HG03025 (cell line): ENCODE measurements around the gene SUSD2.
"Not testable (repeated sequence)": the region's sequence is repeated elsewhere in the genome, so short reads cannot be mapped to it uniquely, and the experiment has no call there.

Source experiments
- ATAC-seq: cut with Tn5 transposase; IDR thresholded peaks from one replicate; pipeline ENCODE4 v1.9.1; 2021; ENCODE audit warnings: mild to moderate bottlenecking, moderate library complexity; ENCODE audit not compliant: unreplicated experiment, low FRiP score

The SUSD2 gene

GRCh38 chr22:24181088-24181995 lies at the start of gene SUSD2:
TSS of gene SUSD2 (plus strand) at chr22:24181487. CDS start at chr22:24181520, 33 bp downstream.
- no peak for ATAC-seq

DNA sequence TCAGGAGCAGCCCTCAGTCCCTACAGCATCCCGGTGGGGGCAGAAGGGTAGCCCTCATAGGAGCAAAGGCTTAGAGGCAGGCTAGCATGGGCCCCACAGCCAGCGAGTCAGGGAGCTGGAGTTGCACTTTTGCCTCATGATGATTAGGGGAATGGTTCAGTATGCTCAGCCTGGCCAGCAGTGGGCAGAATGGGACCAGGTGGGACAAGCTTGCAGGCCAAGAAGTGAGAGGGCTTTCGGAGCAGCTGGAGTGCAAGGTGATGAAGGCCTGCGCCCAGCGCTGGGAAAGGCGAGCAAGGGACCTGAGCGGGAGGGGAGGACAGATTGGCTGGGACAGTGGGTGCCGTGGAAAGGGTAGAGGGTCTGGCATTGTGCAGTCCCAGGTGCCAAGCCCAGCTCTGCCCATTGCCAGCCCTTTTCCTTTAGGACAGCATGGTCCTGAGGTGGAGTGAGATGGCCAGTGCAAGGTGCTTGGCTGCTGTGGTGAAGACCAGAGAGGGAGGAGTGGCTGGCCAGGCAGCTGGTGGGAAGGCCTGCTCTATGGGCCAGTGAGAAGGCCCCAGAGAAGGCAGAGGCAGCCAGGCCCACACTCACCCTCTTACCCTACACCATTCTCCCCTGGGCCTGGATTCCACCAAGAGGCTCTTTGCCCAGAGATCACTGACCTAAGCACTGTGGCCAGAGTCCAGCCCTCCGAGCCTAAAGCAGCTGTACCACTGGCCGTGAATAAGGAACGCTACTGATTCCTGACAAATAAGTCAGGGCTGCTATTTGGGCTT lies 47.9 kb upstream of the SUSD2 start:
- ATAC-seq = no peak

DNA sequence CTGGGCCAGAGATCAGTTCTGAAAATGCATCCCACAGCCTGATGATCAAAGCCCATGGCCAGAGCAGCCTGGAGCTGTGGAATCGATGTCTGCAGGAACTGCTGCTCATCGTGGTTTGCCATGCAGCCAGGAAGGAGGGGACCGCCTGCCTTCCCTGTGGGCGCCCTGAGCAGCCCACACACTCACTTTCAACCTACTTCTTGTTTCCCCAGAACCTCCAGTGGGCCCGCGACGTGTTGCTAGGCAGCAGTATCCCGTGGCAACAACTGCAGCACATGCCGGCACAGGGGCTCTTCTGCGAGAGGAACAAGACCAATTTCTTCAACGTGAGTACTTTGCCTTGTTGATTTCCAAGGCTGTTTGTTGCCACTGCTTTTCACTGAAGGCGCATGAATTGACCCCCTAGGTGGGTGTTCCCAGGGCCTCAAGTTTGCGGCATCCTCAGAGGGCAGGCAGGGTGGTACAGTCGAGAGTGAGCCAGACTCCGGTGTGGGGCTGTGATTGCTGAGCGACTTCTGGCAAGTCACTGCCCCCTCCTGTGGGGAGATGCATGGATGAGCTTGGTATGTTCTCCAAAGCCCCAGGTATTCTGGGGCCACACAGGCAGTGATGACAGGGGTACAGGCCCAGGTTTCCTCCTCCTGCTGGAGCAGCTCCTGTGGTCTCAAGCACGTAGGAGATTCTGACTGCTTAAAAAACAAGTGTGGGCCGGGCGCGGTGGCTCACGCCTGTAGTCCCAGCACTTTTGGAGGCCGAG lies 47.0 kb upstream of the SUSD2 start:
- ATAC-seq = no peak

DNA sequence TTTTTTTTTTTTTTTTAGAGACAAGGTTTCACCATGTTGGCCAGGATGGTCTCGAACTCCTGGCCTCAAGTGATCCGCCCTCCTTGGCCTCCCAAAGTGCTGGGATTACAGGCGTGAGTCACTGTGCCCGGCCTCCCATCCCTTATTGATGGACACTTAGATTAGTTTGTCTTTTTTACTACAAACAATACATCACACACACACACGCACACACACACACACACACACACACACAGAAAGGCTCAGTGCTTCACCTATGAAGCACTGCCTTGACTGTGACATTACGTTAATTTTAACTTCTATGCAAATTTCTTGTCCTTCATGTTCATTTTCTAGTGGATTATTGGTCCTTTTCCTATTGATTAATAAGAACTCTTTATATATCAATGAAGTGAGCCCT lies 44.8 kb upstream of the SUSD2 start:
- not testable (repeated sequence) for ATAC-seq

DNA sequence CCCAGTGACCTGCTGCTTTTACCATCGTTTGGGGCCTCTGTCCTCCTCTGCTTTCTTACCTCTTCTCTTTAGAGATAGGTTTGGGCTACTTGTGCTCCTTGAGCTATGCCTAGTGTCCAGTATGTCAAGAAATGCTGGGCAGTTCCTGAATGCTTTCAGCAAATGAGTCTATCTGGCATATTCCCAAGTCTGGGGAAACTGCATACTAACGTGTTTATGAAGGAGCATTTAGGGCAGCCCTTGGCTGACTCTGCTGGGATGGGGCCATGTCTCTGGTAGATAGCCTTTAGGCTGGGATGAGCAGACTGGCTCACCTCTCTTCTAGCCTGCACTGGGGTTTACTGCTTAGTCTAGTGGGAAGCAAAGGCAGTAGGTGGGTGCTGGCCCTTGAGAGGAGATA lies 43.7 kb upstream of the SUSD2 start:
- ATAC-seq = no peak

DNA sequence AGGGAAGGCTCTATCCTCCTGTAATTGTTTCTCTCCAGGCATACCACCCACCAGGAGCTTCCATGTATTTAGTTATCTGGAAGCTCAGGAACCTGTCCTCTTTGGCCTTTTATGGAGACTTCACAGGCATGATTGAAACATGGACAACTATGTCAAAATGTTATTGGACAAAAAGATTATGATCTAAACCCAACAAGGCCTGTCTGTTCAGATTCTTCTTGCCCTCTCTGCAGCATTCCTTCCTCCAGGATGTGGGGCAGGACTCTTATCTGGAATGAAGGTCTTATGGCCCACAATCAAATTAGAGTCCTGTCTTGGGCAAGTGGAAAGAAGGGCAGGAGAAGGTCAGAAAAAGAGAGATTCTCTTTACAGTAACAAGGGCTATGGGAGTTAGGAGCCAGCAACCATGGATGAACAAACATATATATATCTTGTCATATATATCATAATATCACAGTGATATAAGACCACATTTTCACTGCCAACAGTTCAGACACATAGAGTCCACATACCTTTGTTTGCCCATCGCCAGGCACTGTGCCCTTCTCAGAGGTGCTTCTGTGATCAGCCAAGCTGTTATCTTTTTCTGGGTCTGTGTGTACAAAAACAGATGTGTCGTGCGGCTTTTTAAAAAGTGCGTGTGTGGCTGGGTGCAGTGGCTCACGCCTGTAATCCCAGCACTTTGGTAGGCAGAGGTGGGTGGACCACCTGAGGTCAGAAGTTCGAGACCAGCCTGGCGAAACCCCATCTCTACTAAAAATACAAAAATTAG lies 42.5 kb upstream of the SUSD2 start:
- no peak for ATAC-seq

DNA sequence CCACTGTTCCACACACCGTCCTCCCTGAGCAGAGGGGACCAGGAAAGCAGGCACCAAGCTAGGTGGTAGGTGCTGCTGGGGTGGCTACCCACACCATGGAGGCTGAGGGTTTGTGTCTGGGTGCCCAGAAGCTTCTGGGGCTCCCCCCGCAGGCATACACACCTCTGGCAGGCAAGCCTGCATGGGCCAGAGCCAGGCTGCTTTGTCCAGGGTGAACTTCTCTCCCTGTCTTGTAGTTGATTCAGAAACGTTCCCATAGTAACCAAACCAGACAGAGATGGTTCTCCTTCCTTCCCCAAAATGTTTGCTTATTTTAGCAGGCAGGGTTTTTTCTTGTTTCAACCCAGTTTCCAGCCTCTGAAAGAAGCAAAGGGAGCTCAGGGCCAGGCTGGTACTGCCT lies 40.9 kb upstream of the SUSD2 start:
- ATAC-seq = no peak

GRCh38 chr22:24141586-24141985 lies 39.7 kb upstream of the SUSD2 start:
- ATAC-seq = no peak

- ATAC-seq = no peak
Measured at GRCh38 chr22:24142241-24142640, 39.0 kb upstream of the SUSD2 start.

DNA sequence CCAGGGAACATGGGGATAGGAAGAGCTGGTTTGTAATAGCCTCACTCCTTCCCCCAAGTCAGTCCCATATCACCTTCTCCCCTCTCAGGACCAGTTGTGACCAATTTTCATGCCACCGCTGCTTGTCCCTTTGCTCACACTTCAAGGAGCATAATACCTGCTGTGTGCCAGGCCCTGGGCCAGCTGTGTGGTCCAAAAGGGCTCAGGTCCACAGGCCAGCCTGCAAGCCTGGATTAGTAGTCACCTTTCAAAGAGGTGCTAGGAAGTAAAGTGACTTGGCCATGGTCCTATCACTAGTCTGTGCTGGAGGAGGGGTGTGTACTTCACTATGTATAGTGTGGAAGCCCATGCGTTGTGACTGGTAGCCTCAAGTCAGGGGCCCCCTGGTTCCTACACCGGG lies 38.5 kb upstream of the SUSD2 start:
- no peak for ATAC-seq

DNA sequence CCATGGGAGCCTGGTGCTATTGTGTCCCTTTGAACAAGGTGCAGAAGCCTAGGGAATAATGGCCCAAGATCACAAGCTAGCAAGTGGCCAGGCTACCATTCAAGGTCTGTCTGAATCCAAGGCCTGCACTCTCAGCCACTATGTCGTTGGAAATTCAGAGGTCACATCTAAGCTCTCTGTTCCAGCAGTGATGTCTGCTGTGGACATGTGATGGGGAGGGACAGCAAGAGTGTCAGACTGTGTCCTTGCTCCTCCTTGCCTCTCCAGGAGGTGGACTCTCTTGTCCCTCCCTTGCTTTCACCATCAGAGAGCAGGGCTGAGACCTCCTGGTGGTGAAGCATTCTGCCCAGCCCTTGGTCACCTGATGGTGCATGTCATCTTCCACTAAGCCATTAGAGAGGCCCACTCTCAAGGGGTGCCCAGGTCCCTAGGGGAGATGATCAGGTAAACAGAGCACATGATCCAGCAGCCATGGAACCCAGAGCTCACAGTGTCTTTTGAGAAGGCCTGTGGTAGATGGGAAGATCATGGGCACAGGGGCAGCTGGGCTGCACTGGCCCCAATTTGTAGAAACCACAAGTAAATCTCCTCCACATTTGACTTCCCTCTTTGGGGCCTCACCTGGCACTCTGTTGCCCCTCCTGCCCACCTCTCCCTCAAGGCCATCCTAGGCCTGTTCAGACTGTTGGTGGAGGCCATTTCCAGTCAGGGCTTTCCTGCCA lies 37.1 kb upstream of the SUSD2 start:
- no peak for ATAC-seq

DNA sequence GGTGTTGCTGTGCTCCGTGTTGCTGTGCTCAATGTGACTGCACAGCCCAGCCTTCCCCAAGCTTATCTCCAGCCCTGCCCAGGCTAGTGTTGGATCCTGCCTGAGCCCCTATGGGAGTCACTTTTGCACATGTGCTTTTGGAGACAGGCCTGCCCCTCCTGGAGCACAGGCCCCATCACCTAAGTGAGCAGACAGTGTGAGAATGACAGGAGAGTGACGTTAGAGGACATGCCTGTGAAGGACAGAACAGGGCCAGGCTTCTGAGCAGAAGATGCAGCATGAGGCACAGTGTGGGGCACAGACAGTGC lies 36.6 kb upstream of the SUSD2 start:
- ATAC-seq = no peak

- ATAC-seq = no peak
Measured at GRCh38 chr22:24145446-24146193, 35.7 kb upstream of the SUSD2 start.

GRCh38 chr22:24146194-24146616 lies 35.1 kb upstream of the SUSD2 start:
- ATAC-seq = no peak

DNA sequence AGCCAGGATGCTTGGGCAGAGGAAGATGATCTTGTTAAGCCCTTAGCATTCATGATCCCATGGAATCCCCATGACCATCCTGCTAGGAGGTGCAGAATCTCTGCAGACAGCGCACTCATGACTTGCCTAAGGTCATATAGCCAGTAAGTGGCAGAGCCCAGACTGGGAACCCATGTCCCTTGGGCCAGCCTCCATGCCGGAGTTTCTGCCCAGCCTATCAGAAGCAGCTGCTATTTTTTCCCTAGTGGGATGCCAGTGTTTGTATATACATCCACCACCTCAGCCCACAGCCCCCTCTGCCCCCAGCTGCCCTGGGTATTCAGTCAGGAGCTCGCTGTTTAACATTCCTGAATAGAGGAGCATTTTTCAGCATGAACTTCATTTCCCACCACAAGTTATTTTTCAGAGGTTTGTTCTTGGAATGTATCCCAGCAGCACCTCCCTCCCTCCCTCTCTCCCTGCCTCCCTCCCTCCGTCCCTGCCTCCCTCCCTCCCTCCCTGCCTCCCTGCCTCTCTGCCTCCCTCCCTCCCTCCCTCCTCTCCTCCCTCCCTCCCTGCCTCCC lies 34.4 kb upstream of the SUSD2 start:
- no peak for ATAC-seq

DNA sequence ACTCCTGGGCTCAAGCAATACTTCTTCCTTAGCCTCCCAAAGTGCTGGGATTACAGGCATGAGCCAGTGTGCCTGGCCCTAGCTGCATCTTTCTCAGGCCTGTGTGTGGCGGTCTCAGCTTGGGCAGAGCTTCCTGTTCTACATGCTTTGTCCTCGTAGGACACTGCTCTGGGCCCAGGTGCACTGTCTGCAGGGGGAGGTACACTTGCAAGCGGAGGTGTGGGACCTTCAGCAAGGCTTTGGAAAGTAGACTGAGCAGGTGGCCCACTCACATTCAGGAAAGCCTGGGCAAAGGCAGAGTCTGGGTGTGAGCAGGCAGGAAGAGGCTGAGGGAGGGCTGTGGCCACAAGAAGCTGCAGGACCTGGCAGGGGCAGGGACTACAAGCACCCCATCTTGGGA lies 33.6 kb upstream of the SUSD2 start:
- ATAC-seq = no peak

DNA sequence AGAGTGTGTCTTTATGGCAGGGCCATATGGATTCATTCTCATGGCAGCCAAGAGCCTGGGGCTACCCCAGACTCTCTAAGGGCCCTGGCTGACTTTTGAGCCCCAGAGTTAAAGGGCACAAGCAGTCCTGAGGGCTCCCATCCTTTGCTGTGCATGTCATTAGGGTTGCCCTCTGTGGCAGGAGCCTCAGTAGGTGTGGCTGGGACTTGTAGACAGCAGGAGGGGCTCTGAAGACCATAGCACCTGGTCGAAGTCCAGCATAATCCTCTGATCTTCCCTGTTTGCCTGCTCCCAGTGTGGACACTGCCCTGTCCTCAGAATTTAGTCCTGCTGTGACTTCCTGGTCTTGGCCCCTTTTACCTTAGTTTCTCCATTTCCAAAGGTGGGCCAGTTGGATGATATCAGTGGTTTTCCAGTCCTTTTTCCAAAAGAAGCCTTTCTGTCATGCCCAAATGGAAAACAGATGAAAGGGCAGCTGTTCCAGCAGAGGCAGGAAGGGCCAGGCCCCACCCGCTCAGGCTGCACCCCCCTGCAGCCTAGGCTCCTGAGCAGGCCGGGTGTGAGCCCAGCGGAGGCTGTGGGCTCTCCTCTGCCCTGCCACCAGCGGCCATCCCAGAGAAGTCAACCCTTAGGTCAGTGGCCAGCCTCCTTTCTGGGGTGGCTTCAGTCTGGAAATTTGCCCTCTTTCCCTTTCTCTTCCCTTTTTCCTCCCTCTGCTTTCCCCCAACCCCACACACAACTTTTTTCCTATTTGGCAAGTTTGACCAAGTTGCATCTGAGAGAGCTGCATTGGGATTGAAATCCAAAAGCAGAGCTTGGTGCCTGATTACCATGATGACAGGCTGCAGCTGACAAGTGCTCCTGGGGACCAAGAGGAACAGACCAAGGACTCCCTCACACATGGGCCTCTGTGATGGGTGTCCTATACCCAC lies 32.8 kb upstream of the SUSD2 start:
- ATAC-seq = no peak

GRCh38 chr22:24149198-24149590 lies 32.1 kb upstream of the SUSD2 start:
- ATAC-seq = no peak
